Suprapubic skin (tissue), 3 donors: ENCODE data around the gene SUFU.

ENCODE experiments used
- CTCF ChIP-seq, 2 donors: fragments of 200-600 bp in 1 of 2; fragments of 450-650 bp in 1 of 2; sonication (generic) in 1 of 2; IDR thresholded peaks; one replicate each; pipeline ENCODE4 v1.5.1; 2016 to 2019; ENCODE audit warnings: antibody characterized with exemption in 2 of 2, mild to moderate bottlenecking in 1 of 2, moderate library complexity in 1 of 2
- POLR2A ChIP-seq, 2 donors: fragments of 450-650 bp; IDR thresholded peaks; one replicate each; pipeline ENCODE4 v1.6.1; 2017; ENCODE audit warnings: antibody characterized with exemption in 2 of 2, mild to moderate bottlenecking in 2 of 2, moderate library complexity in 2 of 2

- TF ChIP-seq CTCF (IDR thresholded peaks at IDR 0.05) (no peak), POLR2A (IDR thresholded peaks at IDR 0.05) (no peak)
Measured at GRCh38 chr10:102597131-102597991, 93.6 kb downstream of the SUFU start.
